ENCODE data around the gene IVD. TPM values are rescaled to one million over a fixed set of nuclear protein-coding genes. Genes with fewer than 3 reads are reported as not detected.

The IVD gene
- total and polyA plus RNA-seq, 4 experiments from 2014 or later, result 25.7 to 62.2 (median 41.6) TPM

DNA sequence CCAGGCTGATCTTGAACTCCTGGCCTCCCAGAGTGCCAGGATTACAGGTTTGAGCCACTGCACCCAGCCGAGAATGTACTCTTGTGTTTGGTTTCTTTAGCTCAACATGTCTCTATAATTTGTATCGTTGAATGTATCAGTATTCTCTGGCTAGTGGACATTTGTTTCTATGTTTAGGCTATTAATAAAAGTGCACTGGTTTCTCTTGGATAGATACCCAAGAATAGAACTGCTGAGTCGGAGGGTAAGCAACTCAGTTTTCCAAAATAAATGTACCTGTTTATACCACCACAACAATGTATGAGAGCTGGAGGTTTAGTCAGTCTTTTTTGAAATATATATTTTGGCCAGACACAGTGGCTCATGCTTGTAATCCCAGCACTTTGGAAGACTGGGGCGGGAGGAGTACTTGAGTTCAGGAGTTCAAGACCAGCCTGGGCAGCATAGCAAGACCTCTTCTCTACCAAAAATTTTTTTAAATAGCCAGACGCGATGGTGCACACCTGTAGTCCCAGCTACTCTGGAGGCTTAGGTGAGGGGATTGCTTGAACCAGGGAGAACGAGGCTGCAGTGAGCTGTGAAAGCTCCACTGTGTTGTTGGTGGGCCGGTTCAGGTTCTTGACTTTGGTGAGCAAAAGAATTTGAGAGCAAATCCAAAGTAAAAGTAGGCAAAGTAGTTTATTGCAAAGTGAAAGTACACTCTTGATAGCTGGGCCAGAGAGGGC lies 7.7 kb upstream of the IVD start:
- intact Hi-C loops (cut with micrococcal nuclease), result no loop called here

GRCh38 chr15:40398413-40398873 lies 7.2 kb upstream of the IVD start:
- Histone ChIP-seq H3K27ac (ENCODE audit: low read depth, low read length) (no peak overlapping the region), H3K4me3 (ENCODE audit: low read length in 2 of 2) (peak overlapping the region in 1 of 2 donors; percentile 5), H3K4me1 (ENCODE audit: insufficient read depth, low read length) (peaks cover 14% of the 10 kb centered on the region), H3K27me3 (ENCODE audit: insufficient read depth, low read length) (no peaks in the 10 kb centered on the region), H3K36me3 (ENCODE audit: insufficient read depth, low read length) (no peaks in the 10 kb centered on the region), H3K9me3 (ENCODE audit: control insufficient read depth in 1 of 2, low read length in 2 of 2) (no peaks in the 10 kb centered on the region)
- POLR2A ChIA-PET (ENCODE audit: partially characterized antibody), result interaction anchor here (0.7 to 2.3 kb wide), 5 partner anchors 8 to 171 kb away, joined by 3 to 10 read pairs (median 3); partner anchors contain the start of genes DISP2, IVD and RPUSD2
- CTCF ChIA-PET (ENCODE audit: partially characterized antibody), result interaction anchor here (1.2 to 3.5 kb wide), 9 partner anchors 9 to 119 kb away, joined by 3 to 15 read pairs (median 8); no protein-coding TSS in a partner anchor
- Mint-ChIP-seq H3K9me3 (no peaks in the 10 kb centered on the region), H3K27ac (peak overlapping the region in 6 of 7 donors; percentile 5 to 88 (median 50)), H3K27me3 (no peaks in the 10 kb centered on the region), H3K4me1 (peaks cover 9 to 26% (median 14%) of the 10 kb centered on the region in 4 donors), H3K4me3 (peak overlapping the region; percentile 37 to 83 (median 66)), H3K36me3 (peaks cover 3 to 4% of the 10 kb centered on the region in 2 donors)
- no peak for DNase-seq
- intact Hi-C loops (cut with micrococcal nuclease), result no loop called here

More for the DNA sequence above, 7.7 kb upstream of the IVD start:
- Histone ChIP-seq H3K27me3 (ENCODE audit: insufficient read depth, low read length) (no peaks in the 10 kb centered on the region), H3K9me3 (ENCODE audit: control insufficient read depth in 1 of 2, low read length in 2 of 2) (no peaks in the 10 kb centered on the region), H3K36me3 (ENCODE audit: insufficient read depth, low read length) (no peaks in the 10 kb centered on the region), H3K4me3 (ENCODE audit: low read length in 2 of 2) (peak overlapping the region in 1 of 2 donors; percentile 5), H3K4me1 (ENCODE audit: insufficient read depth, low read length) (peaks cover 14% of the 10 kb centered on the region), H3K27ac (ENCODE audit: low read depth, low read length) (no peak overlapping the region)
- Mint-ChIP-seq H3K27ac (peak overlapping the region in 6 of 7 donors; percentile 5 to 88 (median 52)), H3K9me3 (no peaks in the 10 kb centered on the region), H3K4me1 (peaks cover 9 to 25% (median 14%) of the 10 kb centered on the region in 4 donors), H3K4me3 (peak overlapping the region in 7 of 8 donors; percentile 52 to 83 (median 70)), H3K27me3 (no peaks in the 10 kb centered on the region), H3K36me3 (peaks cover 6 to 9% of the 10 kb centered on the region in 2 donors)
- CTCF ChIA-PET (ENCODE audit: partially characterized antibody), result interaction anchor here (0.8 to 3.5 kb wide), 10 partner anchors 9 to 119 kb away, joined by 3 to 15 read pairs (median 8); no protein-coding TSS in a partner anchor
- no peak for DNase-seq
- POLR2A ChIA-PET (ENCODE audit: partially characterized antibody), result interaction anchor here (0.7 to 2.3 kb wide), 6 partner anchors 9 to 171 kb away, joined by 3 to 10 read pairs (median 3); partner anchors contain the start of genes DISP2, IVD and RPUSD2

DNA sequence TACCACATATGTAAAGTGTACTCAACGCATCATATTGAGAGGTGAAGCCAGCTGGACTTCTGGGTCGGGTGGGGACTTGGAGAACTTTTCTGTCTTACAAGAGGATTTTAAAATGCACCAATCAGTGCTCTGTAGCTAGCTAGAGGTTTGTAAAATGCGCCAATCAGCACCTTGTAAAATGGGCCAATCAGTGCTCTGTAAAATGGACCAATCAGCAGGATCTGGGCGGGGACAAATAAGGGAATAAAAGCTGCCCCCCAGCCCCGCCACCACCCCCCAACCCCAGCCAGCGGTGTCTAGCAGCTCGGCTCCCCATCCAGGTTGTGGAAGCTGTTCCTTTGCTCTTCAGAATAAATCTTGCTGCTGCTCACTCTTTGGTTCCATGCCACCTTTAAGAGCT lies 6.2 kb upstream of the IVD start:
- intact Hi-C loops (cut with micrococcal nuclease), result no loop called here
- no peak overlapping the region for H3K27ac ChIP-seq (ENCODE audit: low read depth, low read length)
- Mint-ChIP-seq H3K27ac (no peak overlapping the region), H3K4me1 (peaks cover 13 to 30% (median 20%) of the 10 kb centered on the region in 4 donors), H3K36me3 (no peaks in the 10 kb centered on the region), H3K9me3 (no peaks in the 10 kb centered on the region), H3K4me3 (no peak overlapping the region), H3K27me3 (no peaks in the 10 kb centered on the region)
- POLR2A ChIA-PET (ENCODE audit: partially characterized antibody), result interaction anchor here (1.1 kb wide), 1 partner anchor 42 kb away, joined by 3 read pairs; the partner anchor contains the start of gene DISP2
- H3K9me3 ChIP-seq (ENCODE audit: control insufficient read depth in 1 of 2, low read length in 2 of 2), result no peaks in the 10 kb centered on the region
- no peak overlapping the region for H3K4me3 ChIP-seq (ENCODE audit: low read length in 2 of 2)
- peaks cover 14% of the 10 kb centered on the region for H3K4me1 ChIP-seq (ENCODE audit: insufficient read depth, low read length)
- no peaks in the 10 kb centered on the region for H3K36me3 ChIP-seq (ENCODE audit: insufficient read depth, low read length)
- DNase-seq, result no peak
- no peaks in the 10 kb centered on the region for H3K27me3 ChIP-seq (ENCODE audit: insufficient read depth, low read length)
- CTCF ChIA-PET (ENCODE audit: partially characterized antibody), result interaction anchor here (0.7 to 3.5 kb wide), 7 partner anchors 10 to 120 kb away, joined by 3 to 15 read pairs (median 12); no protein-coding TSS in a partner anchor

GRCh38 chr15:40407330-40407990 lies 1.9 kb downstream of the IVD start:
- intact Hi-C loops (cut with micrococcal nuclease), result loop anchor here (5.0 kb wide), 1 partner anchor 40 kb away; no protein-coding TSS in a partner anchor
- no peak for DNase-seq
- peak overlapping the region in 7 of 8 donors; percentile 4 to 57 (median 40) for H3K4me3 Mint-ChIP-seq
- peaks cover 27 to 35% (median 30%) of the 10 kb centered on the region in 4 donors for H3K4me1 Mint-ChIP-seq
- Histone ChIP-seq H3K4me1 (ENCODE audit: insufficient read depth, low read length) (peaks cover 25% of the 10 kb centered on the region), H3K27ac (ENCODE audit: low read depth, low read length) (no peak overlapping the region), H3K4me3 (ENCODE audit: low read length in 2 of 2) (no peak overlapping the region), H3K9me3 (ENCODE audit: control insufficient read depth in 1 of 2, low read length in 2 of 2) (no peaks in the 10 kb centered on the region), H3K36me3 (ENCODE audit: insufficient read depth, low read length) (peaks cover 10% of the 10 kb centered on the region), H3K27me3 (ENCODE audit: insufficient read depth, low read length) (no peaks in the 10 kb centered on the region)
- POLR2A ChIA-PET (ENCODE audit: partially characterized antibody), result interaction anchor here (1.4 to 2.6 kb wide), 2 partner anchors 10 to 18 kb away, joined by 3 to 10 read pairs; no protein-coding TSS in a partner anchor
- H3K27me3 Mint-ChIP-seq, result no peaks in the 10 kb centered on the region
- H3K9me3 Mint-ChIP-seq, result no peaks in the 10 kb centered on the region
- H3K36me3 Mint-ChIP-seq, result peaks cover 26 to 43% of the 10 kb centered on the region in 2 donors
- H3K27ac Mint-ChIP-seq, result peak overlapping the region in 6 of 7 donors; percentile 11 to 81 (median 38)
- CTCF ChIA-PET (ENCODE audit: partially characterized antibody), result interaction anchor here (0.9 to 3.4 kb wide), 6 partner anchors 8 to 190 kb away, joined by 3 to 17 read pairs (median 6); partner anchors contain the start of gene INAFM2

- no peaks in the 10 kb centered on the region for H3K27me3 ChIP-seq (ENCODE audit: insufficient read depth, low read length)
- no peaks in the 10 kb centered on the region for H3K9me3 Mint-ChIP-seq
- H3K4me1 Mint-ChIP-seq, result peaks cover 22 to 28% (median 26%) of the 10 kb centered on the region in 4 donors
- H3K27me3 Mint-ChIP-seq, result no peaks in the 10 kb centered on the region
- H3K4me3 ChIP-seq (ENCODE audit: low read length in 2 of 2), result no peak overlapping the region
- no peak overlapping the region for H3K4me3 Mint-ChIP-seq
- H3K9me3 ChIP-seq (ENCODE audit: control insufficient read depth in 1 of 2, low read length in 2 of 2), result no peaks in the 10 kb centered on the region
- POLR2A ChIA-PET (ENCODE audit: partially characterized antibody), result no interaction called here
- CTCF ChIA-PET (ENCODE audit: partially characterized antibody), result no interaction called here
- intact Hi-C loops (cut with micrococcal nuclease), result loop anchor here (5.0 kb wide), 1 partner anchor 42 kb away; no protein-coding TSS in a partner anchor
- H3K27ac ChIP-seq (ENCODE audit: low read depth, low read length), result no peak overlapping the region
- no peak for DNase-seq
- peak overlapping the region in 1 of 7 donors; percentile 71 for H3K27ac Mint-ChIP-seq
- H3K36me3 ChIP-seq (ENCODE audit: insufficient read depth, low read length), result peaks cover 20% of the 10 kb centered on the region
- H3K36me3 Mint-ChIP-seq, result peaks cover 37 to 51% of the 10 kb centered on the region in 2 donors
- peaks cover 25% of the 10 kb centered on the region for H3K4me1 ChIP-seq (ENCODE audit: insufficient read depth, low read length)
These were observed 3.8 kb downstream of the IVD start for GRCh38 chr15:40409366-40409765.

GRCh38 chr15:40410476-40410875 lies 4.9 kb downstream of the IVD start:
- POLR2A ChIA-PET (ENCODE audit: partially characterized antibody), result interaction anchor here (1.0 kb wide), 1 partner anchor 27 kb away, joined by 4 read pairs; no protein-coding TSS in a partner anchor
- peaks cover 40 to 61% of the 10 kb centered on the region in 2 donors for H3K36me3 Mint-ChIP-seq
- H3K36me3 ChIP-seq (ENCODE audit: insufficient read depth, low read length), result peaks cover 23% of the 10 kb centered on the region

More at GRCh38 chr15:40410476-40410875, 4.9 kb downstream of the IVD start:
- Histone ChIP-seq H3K27ac (ENCODE audit: low read depth, low read length) (no peak overlapping the region), H3K4me1 (ENCODE audit: insufficient read depth, low read length) (peaks cover 15% of the 10 kb centered on the region), H3K27me3 (ENCODE audit: insufficient read depth, low read length) (no peaks in the 10 kb centered on the region), H3K9me3 (ENCODE audit: control insufficient read depth in 1 of 2, low read length in 2 of 2) (no peaks in the 10 kb centered on the region), H3K4me3 (ENCODE audit: low read length in 2 of 2) (no peak overlapping the region)
- DNase-seq, result no peak
- Mint-ChIP-seq H3K4me1 (peaks cover 16 to 19% (median 17%) of the 10 kb centered on the region in 4 donors), H3K9me3 (no peaks in the 10 kb centered on the region), H3K4me3 (no peak overlapping the region), H3K27ac (peak overlapping the region in 1 of 7 donors; percentile 6), H3K27me3 (no peaks in the 10 kb centered on the region)
- CTCF ChIA-PET (ENCODE audit: partially characterized antibody), result interaction anchor here (0.6 to 1.7 kb wide), 3 partner anchors 12 to 131 kb away, joined by 3 to 4 read pairs (median 4); no protein-coding TSS in a partner anchor
- intact Hi-C loops (cut with micrococcal nuclease), result no loop called here

Data from CD4-positive, alpha-beta memory T cell (primary cell).